MCF 10A (cell line): Measurements from ENCODE around the gene BUD31. TPM values are rescaled to one million over a fixed set of nuclear protein-coding genes. Genes with fewer than 3 reads are reported as not detected.
A peak's percentile ranks its signal among the peaks of the same experiment; 100 is the strongest.

ENCODE experiments used
- BruUV-seq: library from RNA; stranded (reverse); fragments of 400-500 nt; replicated peaks from 2 replicates; lab custom pipeline; 2021; lab: Mats Ljungman, UMichigan
- CTCF ChIA-PET: fragments of 300-600 bp; sonication (Branson Sonifier 250); formaldehyde crosslinking; extraction: SDS; loops from one replicate; lab custom pipeline; 2021; ENCODE audit warnings: antibody characterized with exemption, inconsistent platforms; lab: Yijun Ruan, JAX
- POLR2A ChIA-PET: fragments of 300-600, 350-650 bp; sonication (Branson Sonifier 250); formaldehyde crosslinking; extraction: SDS; loops from one replicate; lab custom pipeline; 2020; ENCODE audit warnings: antibody characterized with exemption, inconsistent platforms; lab: Yijun Ruan, JAX
- DNase-seq: peaks from one replicate; pipeline ENCODE4 v3.0.0-alpha.2; 2018; ENCODE audit not compliant: unreplicated experiment
- H3K27ac Mint-ChIP-seq: one replicate; pipeline ENCODE4 v1.8.0; 2022; ENCODE audit warnings: mild to moderate bottlenecking, low read depth, mixed read lengths; ENCODE audit not compliant: unreplicated experiment
- H3K27me3 Mint-ChIP-seq: one replicate; pipeline ENCODE4 v1.8.0; 2022; ENCODE audit warnings: mixed read lengths; ENCODE audit not compliant: insufficient read depth, unreplicated experiment
- H3K36me3 Mint-ChIP-seq: one replicate; pipeline ENCODE4 v1.8.0; 2022; ENCODE audit warnings: mild to moderate bottlenecking, moderate library complexity, mixed read lengths; ENCODE audit not compliant: insufficient read depth, unreplicated experiment
- H3K4me1 Mint-ChIP-seq: one replicate; pipeline ENCODE4 v1.8.0; 2022; ENCODE audit warnings: mixed read lengths; ENCODE audit not compliant: insufficient read depth, unreplicated experiment
- H3K4me3 Mint-ChIP-seq: one replicate; pipeline ENCODE4 v1.8.0; 2022; ENCODE audit warnings: mild to moderate bottlenecking, moderate library complexity, mixed read lengths; ENCODE audit not compliant: unreplicated experiment
- H3K9me3 Mint-ChIP-seq: one replicate; pipeline ENCODE4 v1.8.0; 2022; ENCODE audit warnings: mixed read lengths; ENCODE audit not compliant: unreplicated experiment
- intact Hi-C: fragments of 100-400 bp; cut with micrococcal nuclease; formaldehyde crosslinking; loops from 2 replicates; pipeline ENCODE4 v1.14.1; 2022
- total RNA-seq: library from RNA; stranded (reverse); gene quantifications from 2 replicates; pipeline ENCODE4 v1.2.3, GENCODE V29; 2022
- TF ChIP-seq, protein P1 (sequence below): fragments of 200-600 bp; IDR thresholded peaks from one replicate; pipeline ENCODE4 v1.8.0; 2022; ENCODE audit warnings: antibody characterized with exemption, mild to moderate bottlenecking; ENCODE audit not compliant: unreplicated experiment

Gene BUD31
- total RNA-seq, 1 experiment from 2014 or later: 224 TPM

GRCh38 chr7:99398891-99399445 is 9.8 kb upstream of the BUD31 start:
- H3K9me3 Mint-ChIP-seq: no peaks in the 10 kb centered on the region
- peak overlapping the region; percentile 29 for H3K27ac Mint-ChIP-seq
- H3K27me3 Mint-ChIP-seq: no peaks in the 10 kb centered on the region
- DNase-seq: no peak
- intact Hi-C loops: no loop called here
- no TSS peak for BruUV-seq
- H3K36me3 Mint-ChIP-seq: peaks cover 100% of the 10 kb centered on the region
- TF ChIP-seq, protein P1, sequence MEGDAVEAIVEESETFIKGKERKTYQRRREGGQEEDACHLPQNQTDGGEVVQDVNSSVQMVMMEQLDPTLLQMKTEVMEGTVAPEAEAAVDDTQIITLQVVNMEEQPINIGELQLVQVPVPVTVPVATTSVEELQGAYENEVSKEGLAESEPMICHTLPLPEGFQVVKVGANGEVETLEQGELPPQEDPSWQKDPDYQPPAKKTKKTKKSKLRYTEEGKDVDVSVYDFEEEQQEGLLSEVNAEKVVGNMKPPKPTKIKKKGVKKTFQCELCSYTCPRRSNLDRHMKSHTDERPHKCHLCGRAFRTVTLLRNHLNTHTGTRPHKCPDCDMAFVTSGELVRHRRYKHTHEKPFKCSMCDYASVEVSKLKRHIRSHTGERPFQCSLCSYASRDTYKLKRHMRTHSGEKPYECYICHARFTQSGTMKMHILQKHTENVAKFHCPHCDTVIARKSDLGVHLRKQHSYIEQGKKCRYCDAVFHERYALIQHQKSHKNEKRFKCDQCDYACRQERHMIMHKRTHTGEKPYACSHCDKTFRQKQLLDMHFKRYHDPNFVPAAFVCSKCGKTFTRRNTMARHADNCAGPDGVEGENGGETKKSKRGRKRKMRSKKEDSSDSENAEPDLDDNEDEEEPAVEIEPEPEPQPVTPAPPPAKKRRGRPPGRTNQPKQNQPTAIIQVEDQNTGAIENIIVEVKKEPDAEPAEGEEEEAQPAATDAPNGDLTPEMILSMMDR: no peak
- CTCF ChIA-PET: interaction anchor here (1.6 kb wide), 1 partner anchor 8 kb away, joined by 6 read pairs; no protein-coding TSS in a partner anchor
- POLR2A ChIA-PET: interaction anchor here (0.6 to 3.5 kb wide), 2 partner anchors 9 to 34 kb away, joined by 3 to 31 read pairs; partner anchors contain the start of genes BUD31 and PDAP1
- H3K4me1 Mint-ChIP-seq: peaks cover 2% of the 10 kb centered on the region
- H3K4me3 Mint-ChIP-seq: no peak overlapping the region

- peak overlapping the region; percentile 29 for H3K27ac Mint-ChIP-seq
- DNase-seq: no peak
- H3K27me3 Mint-ChIP-seq: no peaks in the 10 kb centered on the region
- BruUV-seq: no TSS peak
- intact Hi-C loops: no loop called here
- H3K4me1 Mint-ChIP-seq: peaks cover 8% of the 10 kb centered on the region
- TF ChIP-seq, protein P1: no peak
- ChIA-PET CTCF (interaction anchor here (0.6 to 1.6 kb wide), 2 partner anchors 8 to 212 kb away, joined by 4 to 6 read pairs; no protein-coding TSS in a partner anchor), POLR2A (interaction anchor here (0.6 to 3.5 kb wide), 4 partner anchors 9 to 952 kb away, joined by 3 to 31 read pairs (median 3); partner anchors contain the start of genes BUD31, CYP3A43 and PDAP1)
- H3K36me3 Mint-ChIP-seq: peaks cover 100% of the 10 kb centered on the region
- no peak overlapping the region for H3K4me3 Mint-ChIP-seq
- H3K9me3 Mint-ChIP-seq: no peaks in the 10 kb centered on the region
Observed at GRCh38 chr7:99399597-99399996, 9.2 kb upstream of the BUD31 start.

DNA sequence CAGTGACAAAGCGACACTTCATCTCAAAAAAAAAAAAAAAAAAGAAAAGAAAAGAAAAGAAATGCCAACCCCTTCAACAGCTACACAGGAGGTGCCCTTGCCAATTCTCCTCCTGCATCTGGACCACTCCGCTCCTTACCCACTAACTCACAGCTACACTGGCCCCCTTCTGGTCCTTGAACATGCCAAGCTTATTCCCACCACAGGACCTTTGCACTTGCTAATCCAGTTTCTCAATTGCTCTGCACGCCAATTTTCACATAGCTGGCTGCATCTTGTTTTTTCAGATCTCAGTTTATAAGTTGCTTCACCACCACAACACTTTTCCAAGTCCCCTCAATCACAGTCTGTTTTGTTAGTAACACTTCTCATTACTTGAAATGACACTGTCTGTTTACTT is 5.9 kb upstream of the BUD31 start:
- no peak overlapping the region for H3K4me3 Mint-ChIP-seq
- CTCF ChIA-PET: interaction anchor here (0.6 kb wide), 1 partner anchor 38 kb away, joined by 4 read pairs; no protein-coding TSS in a partner anchor
- H3K4me1 Mint-ChIP-seq: peaks cover 20% of the 10 kb centered on the region
- no peak for DNase-seq
- POLR2A ChIA-PET: no interaction called here
- no peaks in the 10 kb centered on the region for H3K9me3 Mint-ChIP-seq
- TF ChIP-seq, protein P1: no peak
- H3K36me3 Mint-ChIP-seq: peaks cover 73% of the 10 kb centered on the region
- H3K27me3 Mint-ChIP-seq: no peaks in the 10 kb centered on the region
- no TSS peak for BruUV-seq
- peak overlapping the region; percentile 21 for H3K27ac Mint-ChIP-seq
- intact Hi-C loops: no loop called here

- ChIA-PET POLR2A (no interaction called here), CTCF (interaction anchor here (0.5 to 0.6 kb wide), 2 partner anchors 28 to 274 kb away, joined by 3 to 4 read pairs; no protein-coding TSS in a partner anchor)
- intact Hi-C loops: no loop called here
- TF ChIP-seq, protein P1: no peak
- Mint-ChIP-seq H3K9me3 (no peaks in the 10 kb centered on the region), H3K4me3 (no peak overlapping the region), H3K36me3 (peaks cover 73% of the 10 kb centered on the region), H3K27ac (peak overlapping the region; percentile 21), H3K4me1 (peaks cover 20% of the 10 kb centered on the region), H3K27me3 (no peaks in the 10 kb centered on the region)
- no peak for DNase-seq
- no TSS peak for BruUV-seq
Observed at GRCh38 chr7:99403764-99404163, 5.0 kb upstream of the BUD31 start.
